AG09309 (cell line): Measurements from ENCODE around the gene SLC6A19.

Source experiments
- DNase-seq: peaks from one replicate; pipeline ENCODE4 v3.0.0-alpha.2; 2010; ENCODE audit warnings: low read depth
- H3K4me3 ChIP-seq: 2 replicates; pipeline ENCODE4 v1.5.1; 2011; ENCODE audit warnings: mild to moderate bottlenecking, low read depth, low read length, moderate library complexity; ENCODE audit not compliant: control insufficient read depth
- TF ChIP-seq, protein P1 (sequence below): IDR thresholded peaks from 2 replicates; pipeline ENCODE4 v1.5.1; 2011; ENCODE audit warnings: mild to moderate bottlenecking, low read depth, low read length, inconsistent platforms; ENCODE audit not compliant: insufficient read depth, control insufficient read depth; ENCODE audit errors: missing control alignments

Gene SLC6A19

DNA sequence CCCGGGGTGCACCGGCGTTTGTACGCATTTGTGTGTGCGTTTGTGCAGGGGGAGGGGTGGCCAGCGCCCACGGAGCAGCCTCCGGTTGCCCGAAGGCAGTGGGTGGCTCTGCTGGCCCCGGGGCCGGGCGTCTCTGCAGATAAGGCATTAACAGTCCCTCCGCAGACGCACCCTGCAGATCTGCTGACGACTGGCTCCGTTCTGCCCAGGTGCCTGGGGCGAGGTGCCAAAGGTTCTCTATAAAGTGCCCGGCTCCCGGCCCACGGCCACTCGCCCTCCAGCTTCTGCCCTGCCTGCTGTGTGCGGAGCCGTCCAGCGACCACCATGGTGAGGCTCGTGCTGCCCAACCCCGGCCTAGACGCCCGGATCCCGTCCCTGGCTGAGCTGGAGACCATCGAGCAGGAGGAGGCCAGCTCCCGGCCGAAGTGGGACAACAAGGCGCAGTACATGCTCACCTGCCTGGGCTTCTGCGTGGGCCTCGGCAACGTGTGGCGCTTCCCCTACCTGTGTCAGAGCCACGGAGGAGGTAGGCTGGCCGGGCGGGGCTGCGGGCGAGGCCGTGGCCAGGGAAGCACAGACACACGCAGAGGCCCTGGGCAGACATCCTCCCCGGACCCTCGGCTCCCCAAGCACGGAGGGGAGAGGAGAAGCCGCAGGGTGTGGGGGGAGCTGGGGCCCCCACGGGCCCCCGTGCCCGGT is at the start of gene SLC6A19:
SLC6A19 (plus strand) TSS at position 269 of the 699 bp plus-strand sequence; CDS start at position 325, 56 bp downstream.
- no peak within 1 kb of the TSS for H3K4me3 ChIP-seq
- TF ChIP-seq, protein P1, sequence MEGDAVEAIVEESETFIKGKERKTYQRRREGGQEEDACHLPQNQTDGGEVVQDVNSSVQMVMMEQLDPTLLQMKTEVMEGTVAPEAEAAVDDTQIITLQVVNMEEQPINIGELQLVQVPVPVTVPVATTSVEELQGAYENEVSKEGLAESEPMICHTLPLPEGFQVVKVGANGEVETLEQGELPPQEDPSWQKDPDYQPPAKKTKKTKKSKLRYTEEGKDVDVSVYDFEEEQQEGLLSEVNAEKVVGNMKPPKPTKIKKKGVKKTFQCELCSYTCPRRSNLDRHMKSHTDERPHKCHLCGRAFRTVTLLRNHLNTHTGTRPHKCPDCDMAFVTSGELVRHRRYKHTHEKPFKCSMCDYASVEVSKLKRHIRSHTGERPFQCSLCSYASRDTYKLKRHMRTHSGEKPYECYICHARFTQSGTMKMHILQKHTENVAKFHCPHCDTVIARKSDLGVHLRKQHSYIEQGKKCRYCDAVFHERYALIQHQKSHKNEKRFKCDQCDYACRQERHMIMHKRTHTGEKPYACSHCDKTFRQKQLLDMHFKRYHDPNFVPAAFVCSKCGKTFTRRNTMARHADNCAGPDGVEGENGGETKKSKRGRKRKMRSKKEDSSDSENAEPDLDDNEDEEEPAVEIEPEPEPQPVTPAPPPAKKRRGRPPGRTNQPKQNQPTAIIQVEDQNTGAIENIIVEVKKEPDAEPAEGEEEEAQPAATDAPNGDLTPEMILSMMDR, result no peak
- no peak for DNase-seq

DNA sequence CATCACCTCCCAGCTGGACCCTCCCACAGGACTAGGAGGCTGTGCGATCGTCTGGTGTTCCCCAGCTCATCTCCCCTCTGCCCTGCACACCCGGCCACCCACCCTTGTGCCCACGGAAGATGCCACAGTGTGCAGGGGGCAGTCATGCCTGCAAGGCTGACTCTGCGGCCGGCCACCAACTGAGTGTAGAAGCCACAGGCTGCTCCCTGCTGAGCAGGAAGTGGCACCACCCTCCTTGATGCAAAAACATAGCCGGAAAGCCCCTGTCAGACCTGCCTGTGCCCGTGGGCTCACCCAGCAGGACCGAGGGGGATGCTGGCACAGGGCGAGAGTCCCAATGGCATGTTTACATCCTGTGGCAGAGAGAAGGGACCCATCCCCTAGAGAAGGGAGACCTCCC is 49.2 kb upstream of the SLC6A19 start:
- DNase-seq, result no peak
- H3K4me3 ChIP-seq, result no peak overlapping the region
- TF ChIP-seq, protein P1, result no peak

DNA sequence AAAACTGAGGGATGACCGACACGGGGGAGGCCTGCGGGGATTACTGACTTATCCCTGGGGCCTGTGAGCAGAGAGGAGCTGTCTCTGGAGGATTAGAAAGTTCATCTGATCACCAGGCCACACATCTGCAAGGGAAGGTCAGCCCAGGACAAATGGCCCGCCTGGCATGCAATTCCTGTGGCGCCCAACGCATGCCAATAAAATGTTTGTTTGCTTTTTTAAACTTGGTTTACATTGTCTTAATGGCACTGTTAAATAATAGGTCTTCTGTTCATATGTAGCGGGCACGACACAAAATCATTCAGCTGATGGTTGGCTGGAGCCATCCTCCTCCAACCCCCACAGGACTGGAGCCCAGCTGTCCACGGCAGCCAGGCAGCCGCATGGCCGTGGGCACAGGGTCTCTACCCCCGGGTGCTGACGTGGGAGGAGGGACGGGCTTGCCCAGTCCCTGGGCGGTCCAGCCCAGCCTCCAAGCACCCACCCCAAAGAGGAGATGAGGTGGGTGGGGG is 48.6 kb upstream of the SLC6A19 start:
- TF ChIP-seq, protein P1, result no peak
- no peak for DNase-seq
- H3K4me3 ChIP-seq, result no peak overlapping the region

DNA sequence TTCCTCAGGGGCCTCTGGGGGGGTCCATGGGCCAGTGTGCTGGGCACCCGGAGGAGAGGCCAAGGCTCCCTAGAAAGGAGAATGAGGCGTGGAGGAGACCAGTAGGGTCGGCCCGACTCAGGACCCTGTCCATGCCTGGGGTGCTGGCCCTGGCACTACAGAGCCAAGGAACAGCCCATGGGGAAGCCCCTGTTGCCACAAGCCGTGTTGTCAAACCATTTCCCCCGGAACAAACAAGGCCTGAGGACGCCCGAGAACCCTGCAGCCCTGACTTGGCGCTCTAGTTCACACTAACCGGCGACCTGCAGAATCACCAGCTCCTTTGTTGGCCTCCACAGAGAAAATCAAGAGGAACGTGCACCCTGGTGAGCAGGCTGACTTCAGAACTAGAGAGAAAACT is 48.0 kb upstream of the SLC6A19 start:
- TF ChIP-seq, protein P1, result no peak
- no peak overlapping the region for H3K4me3 ChIP-seq
- no peak for DNase-seq

DNA sequence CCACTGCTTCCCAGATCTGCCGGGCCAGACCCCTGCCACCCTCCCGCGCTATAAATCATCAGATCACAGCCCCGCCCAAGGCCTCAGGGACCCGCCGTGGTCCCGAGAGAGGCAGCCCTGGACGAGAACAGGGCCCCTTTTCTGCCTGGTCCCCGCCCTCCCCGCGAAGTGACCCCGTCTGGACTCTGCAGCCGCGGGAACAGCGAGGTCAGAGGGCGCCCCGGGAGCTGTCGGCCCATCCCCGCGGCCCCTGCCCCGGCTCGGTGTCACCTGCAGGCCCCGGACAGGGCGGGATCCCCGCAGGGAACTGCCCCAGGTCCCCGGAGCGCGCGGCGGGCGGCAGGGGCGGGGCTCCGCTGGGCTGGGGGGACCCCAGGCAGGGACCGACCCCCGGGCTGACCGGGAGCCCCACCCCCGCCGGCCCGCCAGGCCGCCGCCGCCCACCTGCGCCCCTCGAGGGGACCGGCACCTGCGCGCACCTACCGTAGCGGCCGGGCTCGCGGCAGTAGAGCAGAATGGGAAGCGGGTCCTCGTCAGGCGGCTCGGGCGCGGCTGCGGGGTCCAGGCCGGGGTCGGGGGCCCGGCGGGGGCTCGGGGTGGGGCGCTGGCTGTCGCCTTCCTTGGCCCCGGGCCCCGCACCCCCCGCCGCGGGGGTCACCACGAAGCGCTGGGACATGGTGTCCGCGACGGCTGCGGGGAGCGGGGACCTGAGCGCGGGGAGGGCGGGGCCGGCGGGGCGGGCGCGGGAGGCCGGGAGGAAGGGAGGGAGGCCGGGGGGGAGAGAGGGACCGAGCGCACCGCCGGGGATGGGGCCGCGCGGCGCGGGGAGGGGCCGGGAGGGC is 46.0 kb upstream of the SLC6A19 start:
- DNase-seq, result no peak
- TF ChIP-seq, protein P1, result no peak
- no peak overlapping the region for H3K4me3 ChIP-seq

DNA sequence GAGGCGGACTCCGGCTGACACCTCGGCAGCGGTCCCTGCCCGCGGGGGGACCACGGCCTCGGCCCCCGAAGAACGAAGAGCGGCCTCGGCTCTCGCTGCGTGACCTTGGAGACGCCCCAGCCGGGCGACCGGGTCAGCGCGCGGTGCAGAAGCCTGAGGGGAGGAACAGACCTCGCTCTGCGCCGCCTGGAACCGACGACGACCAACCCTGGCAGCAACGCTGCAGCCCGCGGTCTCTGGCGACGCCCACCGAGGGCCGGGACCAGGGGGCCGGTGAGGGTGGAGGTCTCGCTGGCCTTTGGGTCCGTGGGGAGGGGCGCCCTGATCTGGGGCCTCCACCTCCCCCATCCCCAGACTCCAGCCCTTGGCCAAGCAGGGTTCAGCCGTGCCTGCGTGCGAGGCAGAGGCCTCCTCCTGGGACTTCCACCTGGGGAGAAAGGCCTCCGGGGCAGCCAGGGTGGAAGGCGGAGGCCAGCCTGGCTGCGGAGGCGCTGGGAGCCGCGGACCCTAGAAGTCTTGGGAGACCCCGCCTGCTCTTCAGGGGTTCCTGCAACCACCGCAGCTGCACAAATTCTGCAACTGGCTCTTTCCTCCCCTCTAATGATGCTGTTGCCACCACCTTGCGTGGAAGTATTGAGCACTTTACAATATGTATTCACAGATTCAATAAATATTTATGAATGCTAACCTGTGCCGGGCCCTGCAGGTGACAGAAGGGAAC is 45.2 kb upstream of the SLC6A19 start:
- no peak for DNase-seq
- TF ChIP-seq, protein P1, result no peak
- H3K4me3 ChIP-seq, result no peak overlapping the region
